Choroid plexus epithelial cell (primary cell): ENCODE results near the gene ACOX3.
A peak's percentile ranks its signal among the peaks of the same experiment; 100 is the strongest.

ENCODE experiments used
- DNase-seq: peaks from one replicate; pipeline ENCODE4 v3.0.0-alpha.2; 2010; ENCODE audit warnings: low read depth
- H3K4me3 ChIP-seq: 2 replicates; pipeline ENCODE4 v1.5.1; 2011; ENCODE audit warnings: low read depth, mild to moderate bottlenecking, control low read depth, low read length, moderate library complexity
- TF ChIP-seq, protein P1 (sequence below): conservative IDR thresholded peaks from 2 replicates; pipeline ENCODE4 v1.5.1; 2011; ENCODE audit warnings: low read depth, mild to moderate bottlenecking, control low read depth, inconsistent platforms, low read length, moderate library complexity

The ACOX3 gene

GRCh38 chr4:8394806-8395205 lies 45.7 kb downstream of the ACOX3 start:
- TF ChIP-seq, protein P1, sequence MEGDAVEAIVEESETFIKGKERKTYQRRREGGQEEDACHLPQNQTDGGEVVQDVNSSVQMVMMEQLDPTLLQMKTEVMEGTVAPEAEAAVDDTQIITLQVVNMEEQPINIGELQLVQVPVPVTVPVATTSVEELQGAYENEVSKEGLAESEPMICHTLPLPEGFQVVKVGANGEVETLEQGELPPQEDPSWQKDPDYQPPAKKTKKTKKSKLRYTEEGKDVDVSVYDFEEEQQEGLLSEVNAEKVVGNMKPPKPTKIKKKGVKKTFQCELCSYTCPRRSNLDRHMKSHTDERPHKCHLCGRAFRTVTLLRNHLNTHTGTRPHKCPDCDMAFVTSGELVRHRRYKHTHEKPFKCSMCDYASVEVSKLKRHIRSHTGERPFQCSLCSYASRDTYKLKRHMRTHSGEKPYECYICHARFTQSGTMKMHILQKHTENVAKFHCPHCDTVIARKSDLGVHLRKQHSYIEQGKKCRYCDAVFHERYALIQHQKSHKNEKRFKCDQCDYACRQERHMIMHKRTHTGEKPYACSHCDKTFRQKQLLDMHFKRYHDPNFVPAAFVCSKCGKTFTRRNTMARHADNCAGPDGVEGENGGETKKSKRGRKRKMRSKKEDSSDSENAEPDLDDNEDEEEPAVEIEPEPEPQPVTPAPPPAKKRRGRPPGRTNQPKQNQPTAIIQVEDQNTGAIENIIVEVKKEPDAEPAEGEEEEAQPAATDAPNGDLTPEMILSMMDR: no peak
- H3K4me3 ChIP-seq: no peak overlapping the region
- no peak for DNase-seq

DNA sequence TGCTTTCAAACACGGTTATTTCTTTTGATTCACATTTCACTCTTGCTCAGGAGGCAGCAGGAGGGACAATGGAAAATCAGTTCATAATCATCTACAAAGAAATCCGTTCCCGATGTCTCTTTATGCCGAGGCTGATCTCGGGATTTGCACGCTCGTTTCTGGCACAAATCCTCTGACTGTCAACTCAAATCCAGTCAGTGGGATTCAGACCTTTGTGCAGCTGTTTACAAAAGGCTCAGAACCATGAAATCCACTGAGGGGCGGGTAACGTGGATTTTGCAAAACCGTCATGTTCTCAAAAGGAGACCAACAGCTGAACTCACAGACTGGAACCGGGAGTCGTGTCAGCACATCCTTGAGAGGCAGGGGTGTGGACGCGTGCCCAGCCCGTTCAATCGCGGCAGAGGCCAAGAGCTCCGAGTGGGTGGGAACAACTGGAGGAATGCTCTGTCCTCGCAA lies 46.4 kb downstream of the ACOX3 start:
- TF ChIP-seq, protein P1: no peak
- DNase-seq: peak; percentile 79
- no peak overlapping the region for H3K4me3 ChIP-seq

GRCh38 chr4:8393593-8394038 lies 46.9 kb downstream of the ACOX3 start:
- no peak overlapping the region for H3K4me3 ChIP-seq
- TF ChIP-seq, protein P1: peak; percentile 52
- peak; percentile 96 for DNase-seq

- H3K4me3 ChIP-seq: no peak overlapping the region
- TF ChIP-seq, protein P1: no peak
- peak; percentile 54 for DNase-seq
Measured at GRCh38 chr4:8392591-8393190, 47.8 kb downstream of the ACOX3 start.

GRCh38 chr4:8391972-8392371 lies 48.6 kb downstream of the ACOX3 start:
- peak; percentile 97 for DNase-seq
- no peak overlapping the region for H3K4me3 ChIP-seq

GRCh38 chr4:8391071-8391470 lies 49.5 kb downstream of the ACOX3 start:
- DNase-seq: no peak
- TF ChIP-seq, protein P1: no peak
- H3K4me3 ChIP-seq: no peak overlapping the region

More at GRCh38 chr4:8391972-8392371, 48.6 kb downstream of the ACOX3 start:
- TF ChIP-seq, protein P1: no peak

DNA sequence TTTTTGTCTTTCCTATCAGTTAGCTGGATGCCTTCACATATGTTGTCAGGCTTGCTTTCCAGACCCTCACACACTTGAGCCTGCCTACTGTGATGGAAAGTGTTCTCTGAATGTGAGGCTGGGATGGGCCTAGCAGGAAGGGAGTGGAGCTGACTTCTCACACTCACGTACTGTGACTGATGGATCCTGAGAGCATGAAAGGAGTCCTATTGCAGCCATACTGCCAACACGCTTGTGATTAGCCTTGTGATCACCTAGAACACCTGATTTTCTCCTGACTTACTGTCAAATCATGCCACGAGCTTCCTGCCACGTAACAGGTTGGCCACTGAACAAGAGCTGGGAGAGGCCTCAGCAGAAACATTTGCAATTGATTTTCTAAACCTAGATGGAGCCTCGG lies 49.9 kb downstream of the ACOX3 start:
- DNase-seq: no peak
- TF ChIP-seq, protein P1: no peak
- no peak overlapping the region for H3K4me3 ChIP-seq
